Kasumi-1 (cell line): Measurements from ENCODE around the gene MAFG.

Source experiments
- DNase-seq, 2 experiments: peaks; one replicate each; lab custom pipeline; 2025; lab: John Stamatoyannopoulos, UW

The MAFG gene

DNA sequence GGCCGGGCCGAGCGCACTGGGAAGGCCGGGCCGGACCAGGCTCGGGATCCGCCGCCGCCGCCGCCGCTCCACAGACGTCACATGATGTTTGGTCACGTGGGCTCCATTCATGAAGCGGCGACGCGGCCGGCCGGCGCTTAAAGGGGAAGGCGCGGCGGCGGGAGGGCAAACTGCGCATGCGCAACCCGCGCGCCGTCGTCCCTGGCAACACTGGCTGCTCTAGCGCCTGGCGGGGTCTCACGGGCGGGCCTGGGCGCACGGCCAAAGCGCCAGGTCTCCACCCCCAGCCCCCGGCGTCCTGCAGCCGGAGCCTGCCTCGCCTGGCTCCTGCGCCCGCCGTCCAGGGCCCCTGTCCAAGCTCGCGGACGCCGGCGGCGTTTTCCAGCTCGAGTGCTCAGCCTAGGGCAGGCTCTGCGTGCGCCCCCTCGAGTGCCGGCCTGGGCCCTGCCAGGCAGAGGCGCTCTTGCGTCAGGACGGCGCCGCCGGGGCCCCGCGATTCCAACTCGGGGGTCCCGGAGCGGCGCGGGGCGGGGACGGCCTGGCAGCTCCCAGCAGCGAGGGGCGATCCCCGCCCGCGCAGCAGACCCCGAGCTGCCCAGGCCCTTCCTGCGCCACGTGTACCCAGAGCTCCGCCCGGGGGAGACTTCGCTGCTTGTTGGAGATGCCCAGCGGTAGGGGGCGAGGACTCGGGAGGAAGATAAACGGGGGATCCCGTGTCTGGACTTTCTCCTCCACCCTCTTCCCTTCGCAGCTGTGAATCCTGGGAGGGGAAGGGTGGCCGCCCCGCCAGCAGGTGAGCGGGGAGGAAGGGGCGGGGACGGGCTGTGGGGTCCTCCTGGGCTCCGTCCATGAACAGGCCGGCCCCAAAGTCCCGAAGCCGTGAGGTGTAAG lies at the start of gene MAFG:
TSS of gene MAFG (minus strand) at position 83 of the 891 bp plus-strand sequence. CDS start 4,550 bp downstream, outside the sequence.
- peak; percentile 92 to 95 for DNase-seq

DNA sequence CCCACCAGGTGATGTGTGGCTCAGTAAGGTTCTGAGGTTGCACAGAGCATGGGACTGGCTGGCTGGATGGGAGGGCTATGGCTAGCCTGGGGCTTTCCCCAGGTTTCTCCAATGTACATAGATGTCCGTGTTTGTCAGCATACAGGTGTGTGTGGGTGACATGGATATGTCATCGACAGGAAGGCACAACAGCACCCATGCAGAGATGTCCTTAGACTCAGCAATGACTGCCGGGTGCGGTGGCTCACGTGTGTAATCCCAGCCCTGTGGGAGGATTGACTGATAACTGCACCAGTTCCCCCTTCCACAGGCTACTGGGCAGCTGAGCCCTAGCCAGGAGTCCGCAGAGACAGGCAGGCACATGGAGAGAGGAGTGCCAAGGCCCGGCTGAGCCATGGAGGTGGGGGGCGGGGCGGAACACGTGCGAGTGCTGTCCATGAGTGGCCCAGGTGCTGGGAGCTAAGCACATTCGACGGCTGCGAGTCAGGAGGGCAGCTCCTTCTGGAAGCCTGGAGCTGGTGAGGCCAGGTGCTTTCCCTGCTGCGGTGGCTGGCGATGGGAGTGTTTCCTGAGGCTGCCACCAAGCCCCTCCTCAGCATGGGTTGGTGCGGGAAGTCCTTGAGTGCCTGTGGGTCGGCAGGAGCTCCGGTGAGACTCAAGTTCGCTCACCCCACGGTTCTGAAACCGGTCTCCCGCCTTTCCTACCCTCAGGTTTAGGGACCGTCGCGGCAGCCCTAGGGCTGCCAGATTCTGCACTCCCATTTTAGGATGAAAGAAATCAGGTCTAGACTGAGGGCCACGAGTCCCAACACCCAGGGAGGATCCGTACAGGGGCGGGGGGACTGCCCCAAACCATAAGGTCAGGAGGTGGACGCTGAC lies 49.0 kb upstream of the MAFG start:
- DNase-seq: no peak

DNA sequence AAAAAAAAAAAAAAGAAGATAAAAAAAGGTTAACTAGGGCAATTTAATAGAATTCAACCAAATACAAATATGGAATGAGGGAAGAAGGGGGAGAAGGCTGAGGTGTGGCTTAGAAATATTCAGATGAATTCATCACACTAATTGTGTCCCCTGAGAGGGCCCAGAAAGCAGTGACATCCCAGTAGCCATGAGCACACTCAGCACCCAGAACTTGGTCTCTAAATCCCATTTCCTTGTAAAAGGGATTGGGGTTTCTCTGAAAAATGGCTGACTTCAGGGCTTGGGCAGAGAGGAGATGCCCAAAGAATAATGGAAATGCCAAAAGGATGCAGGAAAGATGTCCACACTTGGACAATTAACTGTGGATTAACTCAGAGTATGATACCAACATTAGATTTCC lies 45.9 kb upstream of the MAFG start:
- no peak for DNase-seq

DNA sequence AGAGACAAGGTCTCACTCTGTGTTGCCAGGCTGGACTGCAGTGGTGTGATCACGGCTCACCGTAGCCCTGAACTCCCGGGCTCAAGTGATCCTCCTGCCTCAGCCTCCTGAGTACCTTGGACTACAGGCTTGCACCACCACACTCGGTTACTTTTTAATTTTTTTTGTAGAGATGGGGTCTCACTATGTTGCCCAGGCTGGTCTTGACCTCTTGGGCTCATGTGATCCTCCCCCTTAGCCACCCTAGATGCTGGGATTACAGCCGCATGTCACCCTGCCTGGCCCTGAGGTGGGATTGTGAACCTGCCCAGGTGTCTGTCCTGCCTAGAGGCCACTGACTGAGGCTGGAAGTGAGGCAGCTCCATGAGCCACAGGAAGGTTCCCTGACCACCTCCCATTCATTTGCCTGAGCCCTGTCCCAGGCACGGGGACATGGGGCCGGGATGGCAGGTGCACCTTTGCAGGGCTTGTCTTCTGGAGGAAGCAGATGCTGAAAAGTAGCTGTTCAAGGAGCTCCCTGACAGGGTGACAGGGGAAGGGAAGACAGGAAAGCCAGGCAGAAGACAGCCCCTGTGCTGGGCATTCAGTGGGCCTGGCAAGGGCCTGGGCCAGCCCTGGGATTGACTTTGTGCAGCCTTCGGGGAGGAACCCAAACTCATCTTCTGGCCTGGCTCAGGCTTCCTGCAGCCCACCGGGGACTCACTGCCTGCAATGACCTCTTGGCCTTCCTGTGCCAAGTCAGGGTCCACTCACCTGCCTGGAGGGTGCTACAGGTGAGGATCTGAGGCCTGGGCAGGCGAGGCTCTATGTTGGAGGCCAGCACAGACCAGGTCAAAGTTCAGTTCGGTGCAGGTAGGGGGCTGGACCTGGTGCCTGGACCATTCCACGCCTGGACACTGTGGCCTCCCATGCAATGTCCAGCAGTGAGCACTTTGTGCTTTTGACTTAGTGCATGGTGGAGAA lies 41.6 kb upstream of the MAFG start:
- no peak for DNase-seq

DNA sequence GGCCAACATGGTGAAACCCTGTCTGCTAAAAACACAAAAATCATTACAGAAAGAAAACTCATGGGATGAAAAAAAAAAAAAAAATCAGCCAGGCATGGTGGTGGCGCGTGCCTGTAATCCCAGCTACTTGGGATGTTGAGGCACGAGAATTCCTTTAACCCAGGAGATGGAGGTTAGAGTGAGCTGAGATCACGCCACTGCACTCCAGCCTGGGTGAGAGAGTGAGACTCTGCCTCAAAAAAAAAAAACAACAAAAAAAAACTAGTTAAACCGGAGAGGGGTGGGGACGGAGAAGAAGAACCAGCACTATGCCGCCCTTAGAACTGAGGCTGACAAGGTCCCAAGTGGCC lies 40.8 kb upstream of the MAFG start:
- DNase-seq: no peak

DNA sequence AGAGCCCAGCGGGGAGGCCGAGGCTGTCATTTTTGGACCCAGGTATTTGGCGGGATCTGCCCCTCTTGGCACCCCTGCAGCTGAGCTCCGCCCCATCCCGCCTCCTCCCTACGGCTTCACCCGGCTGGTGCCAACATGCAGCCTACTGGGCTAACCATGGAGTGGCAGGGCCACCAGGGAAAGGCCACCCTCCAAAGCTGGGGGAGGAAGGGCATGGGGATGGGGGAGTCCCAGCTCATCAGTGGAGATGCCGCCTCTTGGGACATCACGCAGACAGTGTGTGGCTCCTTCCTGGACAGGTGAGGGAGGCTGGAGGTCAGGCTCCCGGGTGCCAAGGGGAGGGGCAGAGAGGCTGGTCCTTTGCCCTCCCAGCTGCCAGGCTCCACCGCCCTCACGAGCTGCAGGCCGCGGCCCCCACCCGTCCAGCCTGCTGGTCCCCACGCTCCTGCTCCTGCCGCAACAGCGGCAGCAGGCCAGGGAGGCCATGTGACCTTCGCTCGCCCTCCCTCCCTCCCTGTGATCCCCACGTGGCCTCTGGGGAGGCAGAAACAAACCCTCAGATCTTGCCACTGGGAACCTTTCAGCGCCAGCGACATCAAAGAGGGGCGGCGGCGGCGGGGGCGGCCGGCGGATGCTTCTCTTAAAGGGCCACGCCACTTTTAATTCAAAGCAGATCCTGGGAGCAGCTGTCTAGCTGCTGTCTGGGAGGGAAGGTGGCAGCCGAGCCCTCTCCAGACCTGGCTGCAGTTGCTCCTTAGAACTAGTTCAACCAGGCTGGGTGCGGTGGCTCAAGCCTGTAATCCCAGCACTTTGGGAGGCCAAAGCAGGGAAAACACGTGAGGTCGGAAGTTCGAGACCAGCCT lies 40.2 kb upstream of the MAFG start:
- DNase-seq: peak; percentile 96

DNA sequence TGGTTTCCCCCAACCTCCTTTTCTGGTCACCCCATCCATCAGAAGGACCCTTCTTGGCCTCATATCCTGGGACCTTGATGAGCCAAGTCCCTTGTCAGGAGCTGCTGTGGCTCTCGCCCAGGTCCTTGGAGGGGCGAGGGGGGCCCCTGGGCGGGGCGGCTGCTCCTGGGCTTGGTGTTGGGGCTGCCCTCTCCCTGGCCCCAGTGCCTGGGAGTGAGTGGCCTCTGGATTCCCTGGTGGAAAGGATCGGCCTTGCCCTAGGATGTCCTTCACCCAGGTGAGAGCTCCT lies 39.7 kb upstream of the MAFG start:
- no peak for DNase-seq

DNA sequence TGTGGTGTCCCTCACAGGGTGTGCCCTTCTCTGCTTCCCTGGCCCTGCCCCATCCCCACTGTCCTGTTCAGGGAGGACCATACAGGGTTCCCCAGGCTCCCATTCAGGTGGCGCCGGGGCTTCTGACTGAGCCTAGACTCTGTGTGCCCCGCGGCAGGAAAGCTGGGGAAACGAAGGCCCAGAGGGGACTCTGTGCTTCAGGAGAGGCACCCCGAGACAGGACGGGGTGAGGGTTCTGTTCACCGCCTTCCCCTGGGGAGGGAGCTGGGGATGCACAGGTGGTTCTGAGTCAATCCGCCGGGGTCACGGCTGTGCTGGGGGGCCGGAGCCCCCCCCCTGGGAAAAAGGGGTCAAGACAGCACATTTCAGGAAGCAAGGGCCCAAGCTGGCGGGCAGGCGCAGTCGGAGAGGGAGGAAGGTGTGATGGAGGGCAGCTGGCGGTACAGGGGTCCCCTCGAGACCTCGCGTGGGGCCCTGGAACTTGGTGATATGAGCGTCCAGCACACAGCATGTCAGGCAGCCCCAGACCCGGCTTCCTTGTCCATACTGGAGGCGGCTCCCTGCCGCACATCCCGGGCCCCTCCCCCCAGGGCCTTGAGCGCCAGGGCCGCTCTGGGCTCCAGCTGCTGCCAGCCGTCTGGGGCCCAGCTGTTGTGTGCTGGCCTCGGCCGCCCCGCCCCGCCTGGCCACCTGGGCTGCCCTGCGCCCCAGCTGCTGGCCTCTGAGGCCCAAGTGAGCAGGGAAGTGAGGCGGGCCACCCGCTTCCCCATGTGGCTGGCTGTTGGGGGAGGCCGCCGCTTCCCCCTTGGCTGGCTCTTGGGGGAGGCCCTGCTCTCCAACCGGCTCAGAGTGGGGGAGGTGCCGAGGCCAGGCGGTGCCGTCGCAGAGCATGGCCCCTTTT lies 39.1 kb upstream of the MAFG start:
- peak; percentile 71 to 85 for DNase-seq

DNA sequence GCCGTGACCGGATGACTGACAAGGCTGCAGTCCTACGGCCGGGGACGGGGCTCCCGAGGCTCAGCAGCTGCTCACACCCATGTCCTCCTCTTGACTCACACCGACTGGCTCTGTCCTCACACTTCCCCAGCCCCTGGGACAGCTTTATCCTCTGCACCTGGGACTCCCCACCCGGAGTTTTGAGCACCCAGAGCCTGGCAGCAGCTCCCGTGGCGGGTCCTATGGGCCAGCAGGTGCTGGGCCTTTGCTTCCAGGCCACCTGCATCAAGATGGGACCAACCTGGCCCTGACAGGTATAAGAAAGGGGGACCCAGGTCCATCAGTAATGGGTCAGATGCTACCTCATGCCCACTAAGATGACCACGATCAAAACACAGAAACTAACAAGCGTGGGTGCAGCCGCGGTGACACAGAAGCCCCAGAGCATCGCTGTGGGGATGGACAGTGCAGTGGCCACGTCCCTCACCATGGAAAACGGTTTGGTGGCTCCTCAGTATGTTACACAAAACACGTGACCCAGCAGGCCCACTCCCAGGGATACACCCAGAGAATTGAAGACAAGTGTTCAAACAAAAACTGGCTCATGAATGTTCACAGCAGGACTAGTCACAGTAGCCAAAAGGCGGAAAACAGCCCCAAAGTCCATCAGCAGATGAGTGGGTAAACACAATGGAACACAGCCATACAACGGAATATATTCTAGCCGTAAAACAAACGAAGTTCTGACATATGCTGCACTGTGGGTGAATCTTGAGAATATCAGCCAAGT lies 36.7 kb upstream of the MAFG start:
- DNase-seq: no peak

DNA sequence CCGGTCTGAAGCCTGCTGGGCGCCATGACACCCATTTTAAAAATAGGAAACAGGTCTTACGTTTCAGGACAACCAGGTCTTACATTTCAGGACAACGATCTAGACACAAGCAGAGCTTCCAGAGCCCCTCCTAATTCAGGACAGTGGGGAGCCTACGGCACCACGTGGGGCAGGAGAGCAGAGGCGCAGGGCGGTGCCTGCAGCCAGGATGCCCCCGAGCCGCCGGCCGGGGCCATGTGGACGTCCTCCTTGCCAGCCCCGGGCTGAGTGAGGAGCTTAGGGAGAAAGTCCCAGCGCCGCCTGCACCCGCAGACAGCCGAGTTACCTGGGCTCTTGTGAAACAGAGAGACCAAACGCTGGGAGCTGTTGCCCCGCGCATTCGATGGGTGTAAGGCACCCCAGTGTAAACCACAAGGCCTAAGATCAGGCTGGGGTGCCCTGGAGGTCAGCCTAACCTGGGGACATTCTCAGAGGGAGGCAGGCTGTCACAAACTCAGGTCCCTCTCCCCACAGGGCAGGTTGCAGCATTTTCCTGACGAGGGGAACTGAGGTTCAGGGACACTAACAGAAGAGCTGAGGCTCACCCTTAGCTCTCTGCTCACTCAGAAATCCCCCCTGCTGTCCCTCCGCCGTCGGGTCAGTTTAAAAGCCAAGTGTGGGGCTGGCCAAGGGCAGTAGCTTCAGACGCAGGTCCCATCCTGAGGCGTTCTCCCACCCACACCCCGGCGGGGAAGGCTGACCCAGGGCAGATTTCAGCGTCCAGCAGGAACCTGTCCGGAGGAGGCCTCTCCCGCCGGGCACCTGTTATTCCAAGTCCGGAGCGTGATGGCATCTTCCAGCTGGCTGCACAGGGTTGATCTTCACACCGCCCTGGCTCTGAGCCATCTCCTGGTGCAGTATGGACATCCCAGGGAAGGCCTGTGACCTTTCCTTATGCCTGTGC lies 35.2 kb upstream of the MAFG start:
- DNase-seq: no peak

DNA sequence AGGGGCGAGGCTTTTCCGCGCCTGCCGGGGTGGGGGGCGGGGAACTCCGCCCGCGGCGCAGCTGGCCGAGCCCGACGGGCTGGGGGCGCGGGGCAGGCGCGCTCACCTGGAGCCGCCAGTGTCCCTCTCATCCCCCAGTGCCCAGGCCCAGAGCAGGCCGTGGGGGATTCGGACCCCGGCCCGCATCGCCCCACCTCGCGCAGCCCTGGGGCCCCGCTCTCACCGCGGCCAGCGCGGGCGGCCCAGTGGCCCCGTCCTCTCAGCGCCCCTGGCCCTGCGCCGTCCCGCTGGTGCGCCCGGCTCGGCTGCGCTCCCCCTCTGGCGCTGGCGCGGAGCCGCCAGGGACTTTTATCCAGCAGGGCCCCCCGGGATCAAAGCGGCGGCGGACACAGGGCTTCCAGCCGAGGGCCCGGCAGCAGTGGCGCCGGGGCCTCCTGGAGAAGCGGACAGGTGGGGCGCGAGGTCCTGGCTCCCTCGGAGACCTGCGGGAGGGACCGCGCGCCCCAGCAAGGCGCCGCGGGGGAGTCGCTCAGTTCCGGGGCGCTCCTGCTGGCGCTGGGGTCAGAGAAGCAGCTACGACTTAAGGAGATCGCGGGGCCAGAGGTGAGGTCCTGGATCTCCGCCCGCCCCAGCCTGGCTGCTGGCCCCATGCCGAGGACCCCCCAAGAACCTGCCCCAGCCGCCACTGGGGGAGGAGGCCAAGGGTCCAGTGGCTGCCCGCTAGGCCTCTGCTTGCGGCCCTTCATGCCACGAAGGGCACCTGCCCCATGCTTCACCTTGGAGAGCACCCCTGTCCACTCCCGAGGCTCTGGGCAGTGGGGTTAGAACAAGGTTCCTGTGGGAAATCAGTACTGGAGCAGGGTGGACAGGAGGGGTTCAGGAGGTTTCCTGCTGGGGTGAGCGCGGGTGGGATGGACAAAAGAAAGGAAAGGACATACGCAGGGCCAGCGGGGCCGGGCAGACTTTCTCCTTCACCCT lies 34.3 kb upstream of the MAFG start:
- DNase-seq: no peak

DNA sequence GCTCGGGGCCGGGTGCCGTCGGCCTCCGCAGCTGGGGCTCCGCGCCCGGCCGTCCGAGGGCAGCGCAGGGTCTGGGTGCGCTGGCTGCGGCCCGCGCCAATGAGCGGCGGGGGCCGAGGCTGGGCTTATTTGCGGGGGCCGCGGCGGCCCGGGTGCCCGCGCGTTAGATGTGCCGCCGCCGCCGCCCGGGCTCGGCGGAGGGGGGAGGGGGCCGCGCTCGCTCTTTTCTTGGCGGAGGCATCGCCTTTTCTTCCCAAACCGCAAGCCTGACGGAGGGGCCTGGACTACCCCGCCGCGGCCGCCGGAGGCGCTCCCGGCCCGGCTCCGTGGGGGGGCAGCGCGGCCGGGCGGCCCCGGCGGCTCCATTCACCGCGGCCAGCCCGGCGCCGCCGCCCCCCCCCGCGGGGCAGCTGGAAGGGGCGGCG lies 33.6 kb upstream of the MAFG start, which contains the start of gene NOTUM:
TSS of gene NOTUM (minus strand) at position 101 of the 425 bp plus-strand sequence. CDS start 278 bp downstream, outside the sequence.
- no peak for DNase-seq

DNA sequence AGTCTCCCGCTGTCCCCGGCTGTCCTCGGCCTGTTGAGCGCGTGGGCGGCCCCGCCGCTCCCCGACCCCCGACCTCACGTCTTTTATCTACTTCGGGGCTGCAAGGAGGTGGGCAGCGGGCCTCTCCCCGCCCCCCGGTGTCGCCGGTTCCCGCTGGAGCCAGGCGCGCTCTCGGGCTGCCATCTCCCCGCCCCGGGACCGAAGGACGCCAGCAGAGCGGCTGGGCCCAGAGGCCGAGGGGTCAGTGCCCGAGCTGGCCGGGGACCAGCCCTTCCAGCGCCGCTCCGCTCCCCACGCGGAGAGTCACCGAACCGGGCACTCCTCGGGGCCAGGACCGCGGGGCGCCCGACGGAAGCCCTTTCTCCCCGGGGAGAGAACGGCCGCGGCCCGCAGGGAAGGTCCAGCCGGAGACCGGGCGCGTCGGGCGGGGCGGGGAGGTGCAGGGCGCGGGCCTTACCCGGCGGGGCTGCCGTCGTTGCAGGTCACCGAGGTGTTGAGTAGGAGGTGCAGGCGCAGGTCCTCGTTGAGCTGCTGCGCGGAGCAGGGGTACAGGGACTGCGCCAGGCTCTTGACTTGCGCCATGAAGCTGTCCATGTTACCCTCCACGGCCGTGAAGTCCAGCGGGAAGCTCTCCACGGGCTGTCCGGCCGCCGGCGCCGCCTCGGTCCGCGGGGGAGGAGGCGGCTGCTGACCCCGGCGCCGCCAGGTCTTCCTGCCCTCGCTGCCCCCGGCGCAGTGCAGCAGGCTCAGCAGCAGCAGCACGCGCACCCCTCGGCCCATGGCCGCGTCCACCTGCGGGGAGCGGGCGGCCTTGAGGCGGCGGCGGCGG lies 32.8 kb upstream of the MAFG start:
- no peak for DNase-seq

DNA sequence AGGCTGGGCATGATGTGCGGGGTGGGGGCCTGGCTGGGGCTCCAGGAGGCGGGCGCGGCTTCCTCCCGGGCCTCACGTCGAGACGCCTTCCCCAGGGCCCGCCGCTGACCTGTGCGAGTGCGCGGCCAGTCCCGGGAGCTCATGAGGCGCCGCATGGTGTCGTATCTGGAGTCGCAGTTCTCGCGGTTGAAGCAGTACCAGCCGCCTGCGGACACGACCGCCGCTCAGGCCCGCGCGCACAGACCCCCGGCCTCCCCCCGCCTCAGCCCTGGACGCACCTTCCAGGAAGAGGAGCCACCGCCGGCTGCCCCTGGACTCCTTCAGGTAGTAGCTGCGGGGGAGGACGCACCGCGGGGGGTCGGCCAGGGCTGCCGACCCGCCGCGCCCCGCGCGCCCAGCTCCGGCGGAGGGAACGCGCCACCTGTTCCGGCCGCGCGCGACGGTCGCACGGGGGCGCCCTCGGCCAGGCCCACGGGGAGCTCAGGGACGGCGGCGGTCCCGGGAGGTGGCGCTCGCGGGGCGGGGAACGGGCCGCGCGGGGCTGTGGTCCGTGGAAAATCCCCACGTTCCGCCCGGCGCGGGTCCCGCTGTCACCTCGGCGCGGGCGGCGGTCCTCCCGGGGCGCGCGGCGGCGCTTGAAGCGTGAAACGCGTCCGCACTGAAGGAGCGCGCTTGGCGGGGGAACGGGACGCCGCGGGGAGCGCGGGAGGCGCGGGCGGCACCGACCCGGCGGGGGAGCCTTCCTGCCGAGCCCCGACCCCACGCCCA lies 32.0 kb upstream of the MAFG start:
- DNase-seq: peak in 1 of 2 experiments; percentile 29
